HEK293 (cell line): ENCODE results near the gene GBP7.

ENCODE experiments used
- CTCF ChIA-PET: fragments of 350-600 bp; formaldehyde crosslinking; extraction: SDS; loops from one replicate; lab custom pipeline; 2021; ENCODE audit warnings: antibody characterized with exemption; lab: Yijun Ruan, JAX
- POLR2A ChIA-PET: fragments of 300-600 bp; formaldehyde crosslinking; extraction: SDS; loops from one replicate; lab custom pipeline; 2020; ENCODE audit warnings: antibody characterized with exemption, inconsistent platforms; lab: Yijun Ruan, JAX
- H3K27ac ChIP-seq: fragments of 200-500 bp; sonication (Bioruptor generic); 2 replicates; pipeline ENCODE4 v1.5.1; 2014; ENCODE audit warnings: low read depth, low read length, control low read depth, inconsistent platforms; ENCODE audit errors: extremely low read depth
- H3K36me3 ChIP-seq, 2 experiments: fragments of 200-500 bp in 1 of 2; sonication (Bioruptor generic) in 1 of 2; 1 replicate in 1 of 2; 2 replicates in 1 of 2; pipeline ENCODE4 v1.5.1; 2014 to 2017; ENCODE audit warnings: inconsistent platforms in 2 of 2, low read length in 2 of 2; ENCODE audit not compliant: control insufficient read depth in 2 of 2, insufficient read depth in 1 of 2
- H3K4me1 ChIP-seq: fragments of 200-500 bp; sonication (Bioruptor generic); 2 replicates; pipeline ENCODE4 v1.5.1; 2014; ENCODE audit warnings: mild to moderate bottlenecking, low read length, inconsistent platforms; ENCODE audit not compliant: control insufficient read depth, insufficient read depth
- H3K4me3 ChIP-seq: 2 replicates; pipeline ENCODE4 v1.5.1; 2011; ENCODE audit warnings: low read depth, mild to moderate bottlenecking, control low read depth, low read length, moderate library complexity
- H3K9me3 ChIP-seq: fragments of 200-500 bp; sonication (Bioruptor generic); 2 replicates; pipeline ENCODE4 v1.5.1; 2014; ENCODE audit warnings: low read depth, low read length, inconsistent platforms; ENCODE audit not compliant: control insufficient read depth, insufficient read depth
- IKZF3 ChIP-seq: fragments of 450-650 bp; IDR thresholded peaks from 2 replicates; pipeline ENCODE4 v1.5.0; 2018; ENCODE audit warnings: missing biosample characterization, mild to moderate bottlenecking, missing genetic modification characterization, moderate library complexity
- KLF10 ChIP-seq: fragments of 450-650 bp; IDR thresholded peaks from 2 replicates; pipeline ENCODE4 v1.5.1; 2018; ENCODE audit warnings: missing biosample characterization, mild to moderate bottlenecking, missing genetic modification characterization
- TCF7L2 ChIP-seq: IDR thresholded peaks from 2 replicates; pipeline ENCODE4 v1.6.1; 2011; ENCODE audit warnings: low read depth, mild to moderate bottlenecking, inconsistent platforms, low read length, moderate library complexity, borderline replicate concordance
- ZFP37 ChIP-seq: fragments of 450-650 bp; formaldehyde crosslinking; IDR thresholded peaks from 2 replicates; pipeline ENCODE4 v1.5.1; 2016; ENCODE audit warnings: missing biosample characterization, missing genetic modification characterization
- ZNF19 ChIP-seq: fragments of 450-650 bp; formaldehyde crosslinking; IDR thresholded peaks from 2 replicates; pipeline ENCODE4; 2016; ENCODE audit warnings: missing biosample characterization, missing genetic modification characterization, low read depth
- ZNF223 ChIP-seq: fragments of 450-650 bp; formaldehyde crosslinking; IDR thresholded peaks from 2 replicates; pipeline ENCODE4 v1.5.1; 2016; ENCODE audit warnings: missing biosample characterization, missing genetic modification characterization
- ZNF292 ChIP-seq: fragments of 450-650 bp; formaldehyde crosslinking; IDR thresholded peaks from 2 replicates; pipeline ENCODE4 v1.5.1; 2016; ENCODE audit warnings: low read depth, missing biosample characterization, missing genetic modification characterization, borderline replicate concordance
- ZNF324 ChIP-seq: fragments of 450-650 bp; formaldehyde crosslinking; IDR thresholded peaks from 2 replicates; pipeline ENCODE4 v1.5.1; 2016; ENCODE audit warnings: missing biosample characterization, missing genetic modification characterization
- ZNF335 ChIP-seq: fragments of 450-650 bp; formaldehyde crosslinking; conservative IDR thresholded peaks from 2 replicates; pipeline ENCODE4 v1.5.1; 2016; ENCODE audit warnings: missing biosample characterization, missing genetic modification characterization
- ZNF560 ChIP-seq: fragments of 450-650 bp; formaldehyde crosslinking; IDR thresholded peaks from 2 replicates; pipeline ENCODE4 v1.5.1; 2017; ENCODE audit warnings: missing biosample characterization, missing genetic modification characterization, borderline replicate concordance
- ZNF571 ChIP-seq: fragments of 450-650 bp; formaldehyde crosslinking; IDR thresholded peaks from 2 replicates; pipeline ENCODE4 v1.5.0; 2017; ENCODE audit warnings: missing biosample characterization, missing genetic modification characterization
- ZNF610 ChIP-seq: fragments of 450-650 bp; formaldehyde crosslinking; IDR thresholded peaks from 2 replicates; pipeline ENCODE4 v1.5.1; 2016; ENCODE audit warnings: missing biosample characterization, missing genetic modification characterization, borderline replicate concordance
- ZNF621 ChIP-seq: fragments of 450-650 bp; formaldehyde crosslinking; IDR thresholded peaks from 2 replicates; pipeline ENCODE4 v1.5.1; 2017; ENCODE audit warnings: missing biosample characterization, missing genetic modification characterization
- ZNF624 ChIP-seq: fragments of 450-650 bp; formaldehyde crosslinking; IDR thresholded peaks from 2 replicates; pipeline ENCODE4 v1.5.1; 2017; ENCODE audit warnings: missing biosample characterization, missing genetic modification characterization
- ZNF629 ChIP-seq: fragments of 450-650 bp; formaldehyde crosslinking; IDR thresholded peaks from 2 replicates; pipeline ENCODE4 v1.5.1; 2017; ENCODE audit warnings: missing biosample characterization, missing genetic modification characterization
- ZNF747 ChIP-seq: fragments of 450-650 bp; formaldehyde crosslinking; IDR thresholded peaks from 2 replicates; pipeline ENCODE4 v1.5.1; 2016; ENCODE audit warnings: missing biosample characterization, missing genetic modification characterization
- ZNF776 ChIP-seq: fragments of 450-650 bp; formaldehyde crosslinking; IDR thresholded peaks from 2 replicates; pipeline ENCODE4 v1.5.0; 2017; ENCODE audit warnings: missing biosample characterization, missing genetic modification characterization, borderline replicate concordance
- ZNF777 ChIP-seq: fragments of 450-650 bp; formaldehyde crosslinking; IDR thresholded peaks from 2 replicates; pipeline ENCODE4 v1.5.1; 2017; ENCODE audit warnings: missing biosample characterization, missing genetic modification characterization, borderline replicate concordance
- TF ChIP-seq, protein P1 (sequence below): fragments of 450-650 bp; formaldehyde crosslinking; IDR thresholded peaks from 2 replicates; pipeline ENCODE4 v1.5.1; 2016; ENCODE audit warnings: missing biosample characterization, missing genetic modification characterization

The GBP7 gene

DNA sequence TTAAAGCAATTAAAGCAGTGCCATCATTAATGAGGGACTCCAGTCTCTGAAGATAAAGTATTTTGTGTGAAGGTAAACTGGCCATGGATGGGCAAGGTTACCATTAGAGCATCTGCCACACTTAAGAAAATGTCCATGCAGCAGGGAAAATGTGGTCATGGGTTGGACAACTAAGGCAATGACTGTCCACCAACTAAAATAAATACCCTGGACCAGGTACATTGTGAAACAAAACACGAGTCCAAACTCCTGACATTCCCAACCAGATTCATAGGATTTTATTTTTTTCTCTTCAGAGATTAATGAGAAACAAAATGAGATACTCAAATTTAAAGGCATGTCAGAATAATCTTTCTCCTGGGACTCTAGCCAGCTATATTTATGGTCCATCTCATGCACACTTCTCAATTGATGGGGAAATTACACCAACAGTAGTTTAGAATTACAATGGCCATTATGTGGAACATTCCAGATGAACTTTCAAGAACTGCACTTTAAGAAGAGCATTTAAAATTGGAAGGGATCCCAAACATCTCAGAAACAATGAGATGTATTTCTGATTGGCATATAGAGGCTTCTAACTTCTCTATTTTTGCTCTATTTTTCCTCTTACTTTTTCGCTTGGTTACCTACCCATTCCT lies 8.1 kb downstream of the GBP7 start:
- H3K9me3 ChIP-seq = no peaks in the 10 kb centered on the region
- ChIA-PET CTCF (no interaction called here), POLR2A (no interaction called here)
- no peaks in the 10 kb centered on the region for H3K4me1 ChIP-seq
- H3K4me3 ChIP-seq = no peak overlapping the region
- no peaks in the 10 kb centered on the region for H3K36me3 ChIP-seq
- H3K27ac ChIP-seq = no peak overlapping the region
- no peak for TF ChIP-seq ZNF324 (tag by site-specific recombination)
- TF ChIP-seq, protein P1, sequence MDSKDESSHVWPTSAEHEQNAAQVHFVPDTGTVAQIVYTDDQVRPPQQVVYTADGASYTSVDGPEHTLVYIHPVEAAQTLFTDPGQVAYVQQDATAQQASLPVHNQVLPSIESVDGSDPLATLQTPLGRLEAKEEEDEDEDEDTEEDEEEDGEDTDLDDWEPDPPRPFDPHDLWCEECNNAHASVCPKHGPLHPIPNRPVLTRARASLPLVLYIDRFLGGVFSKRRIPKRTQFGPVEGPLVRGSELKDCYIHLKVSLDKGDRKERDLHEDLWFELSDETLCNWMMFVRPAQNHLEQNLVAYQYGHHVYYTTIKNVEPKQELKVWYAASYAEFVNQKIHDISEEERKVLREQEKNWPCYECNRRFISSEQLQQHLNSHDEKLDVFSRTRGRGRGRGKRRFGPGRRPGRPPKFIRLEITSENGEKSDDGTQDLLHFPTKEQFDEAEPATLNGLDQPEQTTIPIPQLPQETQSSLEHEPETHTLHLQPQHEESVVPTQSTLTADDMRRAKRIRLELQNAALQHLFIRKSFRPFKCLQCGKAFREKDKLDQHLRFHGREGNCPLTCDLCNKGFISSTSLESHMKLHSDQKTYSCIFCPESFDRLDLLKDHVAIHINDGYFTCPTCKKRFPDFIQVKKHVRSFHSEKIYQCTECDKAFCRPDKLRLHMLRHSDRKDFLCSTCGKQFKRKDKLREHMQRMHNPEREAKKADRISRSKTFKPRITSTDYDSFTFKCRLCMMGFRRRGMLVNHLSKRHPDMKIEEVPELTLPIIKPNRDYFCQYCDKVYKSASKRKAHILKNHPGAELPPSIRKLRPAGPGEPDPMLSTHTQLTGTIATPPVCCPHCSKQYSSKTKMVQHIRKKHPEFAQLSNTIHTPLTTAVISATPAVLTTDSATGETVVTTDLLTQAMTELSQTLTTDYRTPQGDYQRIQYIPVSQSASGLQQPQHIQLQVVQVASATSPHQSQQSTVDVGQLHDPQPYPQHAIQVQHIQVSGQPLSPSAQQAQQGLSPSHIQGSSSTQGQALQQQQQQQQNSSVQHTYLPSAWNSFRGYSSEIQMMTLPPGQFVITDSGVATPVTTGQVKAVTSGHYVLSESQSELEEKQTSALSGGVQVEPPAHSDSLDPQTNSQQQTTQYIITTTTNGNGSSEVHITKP (tag by site-specific recombination) = 0 out of 2 replicates have a peak, but pooled peaks have one; percentile 11

DNA sequence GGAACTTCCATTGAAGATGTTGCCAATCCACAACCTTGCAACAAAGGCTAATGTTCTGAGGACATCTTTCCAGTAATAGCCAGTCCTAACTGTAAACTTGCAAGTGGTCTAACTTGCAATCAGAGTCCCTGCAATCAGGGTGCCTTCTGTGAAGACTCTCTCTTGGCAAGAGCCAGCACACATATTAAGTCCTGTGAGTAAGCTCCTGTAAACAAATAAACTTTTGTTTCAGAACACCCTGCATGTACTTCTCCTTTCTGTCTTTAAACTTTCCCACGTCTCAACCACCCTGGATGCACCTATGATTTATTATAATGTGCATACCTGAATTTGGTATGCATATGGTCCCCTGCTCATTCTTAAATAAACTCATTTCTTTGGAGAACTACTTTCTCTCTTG lies 9.1 kb downstream of the GBP7 start:
- no peak overlapping the region for H3K27ac ChIP-seq
- H3K4me1 ChIP-seq = no peaks in the 10 kb centered on the region
- no peak for TF ChIP-seq ZNF292 (tag by site-specific recombination)
- TF ChIP-seq ZNF776 (tag by site-specific recombination) = no peak
- TF ChIP-seq ZFP37 (tag by site-specific recombination) = no peak
- TF ChIP-seq ZNF777 (tag by site-specific recombination) = no peak
- TF ChIP-seq ZNF629 (tag by site-specific recombination) = no peak
- no peak for TF ChIP-seq ZNF560 (tag by site-specific recombination)
- no peak for TF ChIP-seq IKZF3
- TF ChIP-seq ZNF335 = no peak
- TF ChIP-seq ZNF571 (tag by site-specific recombination) = no peak
- TF ChIP-seq KLF10 (tag by site-specific recombination) = no peak
- TF ChIP-seq ZNF19 (tag by site-specific recombination) = no peak
- no peak for TF ChIP-seq ZNF624 (tag by site-specific recombination)
- TF ChIP-seq ZNF621 = no peak
- ChIA-PET CTCF (no interaction called here), POLR2A (no interaction called here)
- no peak overlapping the region for H3K4me3 ChIP-seq
- no peaks in the 10 kb centered on the region for H3K9me3 ChIP-seq
- no peaks in the 10 kb centered on the region for H3K36me3 ChIP-seq

DNA sequence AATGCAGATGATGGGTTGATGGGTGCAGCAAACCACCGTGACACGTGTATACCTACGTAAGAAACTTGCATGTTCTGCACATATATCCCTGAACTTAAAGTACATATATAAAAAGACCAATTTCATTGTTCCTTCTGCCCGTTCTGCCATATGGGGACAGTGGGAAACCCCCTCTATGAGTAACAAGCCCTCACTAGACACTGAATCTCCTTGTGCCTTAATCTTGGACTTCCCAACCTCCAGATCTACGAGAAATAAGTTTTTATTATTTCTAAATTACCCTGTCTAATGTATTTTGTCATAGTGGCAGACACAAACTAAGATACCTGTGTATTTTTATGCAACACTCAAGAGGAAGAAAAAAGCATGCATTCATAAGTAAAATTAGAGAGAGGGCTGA lies 10.0 kb downstream of the GBP7 start:
- Histone ChIP-seq H3K36me3 (no peaks in the 10 kb centered on the region), H3K9me3 (no peaks in the 10 kb centered on the region), H3K27ac (no peak overlapping the region), H3K4me1 (no peaks in the 10 kb centered on the region), H3K4me3 (no peak overlapping the region)
- ChIA-PET CTCF (no interaction called here), POLR2A (no interaction called here)
- no peak for TF ChIP-seq TCF7L2
- TF ChIP-seq ZNF747 (tag by site-specific recombination) = no peak
- TF ChIP-seq ZNF223 (tag by site-specific recombination) = no peak
- TF ChIP-seq ZNF610 (tag by site-specific recombination) = no peak
